Activated CD4-positive, alpha-beta memory T cell treated with anti-CD3 and anti-CD28 coated beads, Interleukin-2, amount 10 ng/mL, durations not matched to agents 7 days and 5 days (primary cell): ENCODE results near the gene EIF3L. TPM values are rescaled to one million over a fixed set of nuclear protein-coding genes. Genes with fewer than 3 reads are reported as not detected.

ENCODE experiments used
- CTCF ChIA-PET: fragments of 350-600 bp; sonication (Branson Sonifier 250); formaldehyde crosslinking; loops from one replicate; lab custom pipeline; 2021; ENCODE audit warnings: antibody characterized with exemption, inconsistent platforms; lab: Charles Lee
- POLR2A ChIA-PET: fragments of 350-600 bp; sonication (Branson Sonifier 250); formaldehyde crosslinking; loops from one replicate; lab custom pipeline; 2021; ENCODE audit warnings: antibody characterized with exemption; lab: Charles Lee
- DNase-seq: peaks from one replicate; pipeline ENCODE4 v3.0.0-alpha.2; 2020
- H3K27ac Mint-ChIP-seq: one replicate; pipeline ENCODE4 v1.8.0; 2021; ENCODE audit warnings: mild to moderate bottlenecking, mixed read lengths
- H3K27me3 Mint-ChIP-seq: one replicate; pipeline ENCODE4 v1.8.0; 2021; ENCODE audit warnings: mixed read lengths
- H3K36me3 Mint-ChIP-seq: one replicate; pipeline ENCODE4 v1.8.0; 2021; ENCODE audit warnings: low read depth, mixed read lengths
- H3K4me1 Mint-ChIP-seq: one replicate; pipeline ENCODE4 v1.8.0; 2021; ENCODE audit warnings: mixed read lengths
- H3K4me3 Mint-ChIP-seq: one replicate; pipeline ENCODE4 v1.8.0; 2021; ENCODE audit warnings: mild to moderate bottlenecking, mixed read lengths
- H3K9me3 Mint-ChIP-seq: one replicate; pipeline ENCODE4 v1.8.0; 2021; ENCODE audit warnings: mixed read lengths
- total RNA-seq, 2 experiments: library from RNA; stranded (reverse); gene quantifications; one replicate each; pipeline ENCODE4 v1.2.3, GENCODE V29; 2021

Gene EIF3L
- total RNA-seq, 2 experiments from 2014 or later, result 331 to 348 TPM

DNA sequence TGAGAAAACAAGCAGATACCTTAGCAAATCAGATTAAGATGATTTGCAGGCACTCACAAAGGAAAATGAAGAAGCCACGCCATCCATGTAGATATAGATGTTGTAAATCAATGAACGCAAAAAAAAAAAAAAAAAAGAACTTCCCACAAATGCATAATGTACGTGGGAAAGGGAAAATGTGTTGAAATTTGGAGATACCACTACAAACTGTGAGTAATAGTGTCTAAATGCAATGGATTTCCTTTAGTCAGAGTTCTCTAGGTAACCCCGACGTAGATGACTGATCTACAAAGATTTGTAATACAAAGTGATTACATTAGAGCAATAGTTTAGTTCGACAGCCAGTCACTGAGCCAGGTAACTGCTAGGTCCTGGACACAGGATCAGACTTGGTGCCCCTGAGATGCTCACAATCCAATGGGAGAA lies 4.3 kb upstream of the EIF3L start:
- H3K27me3 Mint-ChIP-seq, result no peaks in the 10 kb centered on the region
- peaks cover 37% of the 10 kb centered on the region for H3K36me3 Mint-ChIP-seq
- H3K4me3 Mint-ChIP-seq, result peak overlapping the region; percentile 84
- H3K4me1 Mint-ChIP-seq, result peaks cover 42% of the 10 kb centered on the region
- H3K9me3 Mint-ChIP-seq, result no peaks in the 10 kb centered on the region
- DNase-seq, result no peak
- POLR2A ChIA-PET, result interaction anchor here (0.8 to 2.1 kb wide), 11 partner anchors 8 to 603 kb away, joined by 3 to 9 read pairs (median 4); partner anchors contain the start of genes GCAT, GGA1 and MICALL1
- CTCF ChIA-PET, result interaction anchor here (0.6 to 3.5 kb wide), 6 partner anchors 9 to 219 kb away, joined by 3 to 32 read pairs (median 6); no protein-coding TSS in a partner anchor
- peak overlapping the region; percentile 85 for H3K27ac Mint-ChIP-seq

DNA sequence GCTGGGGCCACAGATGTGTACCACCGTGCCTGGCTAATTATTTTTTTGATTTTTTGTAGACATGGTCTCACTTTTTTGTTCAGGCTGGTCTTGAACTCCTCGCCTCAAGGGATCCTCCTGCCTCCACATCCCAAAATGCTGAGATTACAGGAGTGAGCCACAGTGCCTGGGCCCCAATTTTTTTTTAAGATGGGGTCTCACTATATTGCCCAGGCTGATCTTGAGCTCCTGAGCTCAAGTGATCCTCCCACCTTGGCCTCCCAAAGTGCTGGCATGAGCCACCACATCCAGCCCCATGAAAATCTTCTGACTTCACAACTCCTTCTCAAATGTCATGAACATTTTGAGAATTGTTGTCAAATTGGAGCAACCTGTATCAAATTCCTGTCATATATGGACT lies 2.8 kb upstream of the EIF3L start:
- DNase-seq, result no peak
- ChIA-PET POLR2A (no interaction called here), CTCF (interaction anchor here (2.1 kb wide), 1 partner anchor 17 kb away, joined by 8 read pairs; no protein-coding TSS in a partner anchor)
- no peaks in the 10 kb centered on the region for H3K9me3 Mint-ChIP-seq
- no peak overlapping the region for H3K27ac Mint-ChIP-seq
- peaks cover 56% of the 10 kb centered on the region for H3K4me1 Mint-ChIP-seq
- peaks cover 46% of the 10 kb centered on the region for H3K36me3 Mint-ChIP-seq
- no peaks in the 10 kb centered on the region for H3K27me3 Mint-ChIP-seq
- no peak overlapping the region for H3K4me3 Mint-ChIP-seq

DNA sequence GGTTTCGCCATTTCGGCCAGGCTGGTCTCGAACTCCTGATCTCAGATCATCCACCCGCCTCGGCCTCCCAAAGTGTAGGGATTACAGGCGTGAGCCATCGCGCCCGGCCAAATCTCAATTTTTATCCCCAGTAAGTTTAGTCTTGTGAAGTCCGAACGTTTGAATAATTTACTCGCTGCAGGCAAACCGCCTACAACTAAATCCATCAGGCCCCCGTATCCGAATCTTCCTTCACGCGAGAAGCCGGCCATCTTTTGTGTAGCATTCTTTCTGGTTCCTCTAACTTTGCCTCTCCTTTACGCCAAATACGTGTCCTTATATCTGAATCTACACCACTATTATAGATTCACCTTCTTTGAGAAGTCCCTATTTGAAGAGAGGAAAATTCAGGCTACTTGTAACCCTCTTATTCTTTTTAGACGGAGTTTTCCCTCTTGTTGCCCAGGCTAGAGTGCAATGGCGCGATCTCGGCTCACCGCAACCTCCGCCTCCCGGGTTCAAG lies 581 bp upstream of the EIF3L start:
- ChIA-PET POLR2A (interaction anchor here (1.0 to 2.5 kb wide), 7 partner anchors 8 to 333 kb away, joined by 3 to 11 read pairs (median 4); partner anchors contain the start of gene PLA2G6), CTCF (interaction anchor here (1.4 to 1.7 kb wide), 2 partner anchors 15 to 31 kb away, joined by 3 to 6 read pairs; no protein-coding TSS in a partner anchor)
- Mint-ChIP-seq H3K9me3 (no peaks in the 10 kb centered on the region), H3K4me1 (peaks cover 54% of the 10 kb centered on the region), H3K27me3 (no peaks in the 10 kb centered on the region), H3K27ac (peak overlapping the region; percentile 95), H3K36me3 (peaks cover 52% of the 10 kb centered on the region), H3K4me3 (peak overlapping the region; percentile 84)
- DNase-seq, result peak; percentile 44

DNA sequence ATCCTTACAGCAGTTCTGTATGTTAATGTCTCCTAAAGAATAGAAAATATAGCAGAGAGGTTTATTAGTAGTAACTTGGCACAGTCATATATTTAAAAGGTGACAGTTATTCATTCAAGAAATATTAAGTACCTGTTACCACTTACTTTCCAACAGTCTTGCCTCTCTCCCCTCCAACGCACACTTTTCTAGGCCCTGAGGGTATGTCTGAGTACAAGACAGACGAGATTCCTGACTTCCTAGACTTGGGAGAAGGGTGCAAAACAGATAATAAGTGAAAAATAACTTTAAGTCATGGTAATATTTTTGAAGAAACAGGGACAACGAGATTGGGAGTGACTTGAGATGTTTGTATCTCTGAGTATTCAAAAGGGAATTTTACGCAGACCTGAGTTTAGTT lies 1.6 kb downstream of the EIF3L start:
- no peak for DNase-seq
- POLR2A ChIA-PET, result interaction anchor here (1.7 kb wide), 1 partner anchor 24 kb away, joined by 4 read pairs; no protein-coding TSS in a partner anchor
- peaks cover 59% of the 10 kb centered on the region for H3K4me1 Mint-ChIP-seq
- H3K4me3 Mint-ChIP-seq, result peak overlapping the region; percentile 84
- H3K27ac Mint-ChIP-seq, result no peak overlapping the region
- H3K36me3 Mint-ChIP-seq, result peaks cover 66% of the 10 kb centered on the region
- CTCF ChIA-PET, result interaction anchor here (1.5 to 1.7 kb wide), 2 partner anchors 13 to 33 kb away, joined by 6 to 14 read pairs; no protein-coding TSS in a partner anchor
- no peaks in the 10 kb centered on the region for H3K27me3 Mint-ChIP-seq
- no peaks in the 10 kb centered on the region for H3K9me3 Mint-ChIP-seq

DNA sequence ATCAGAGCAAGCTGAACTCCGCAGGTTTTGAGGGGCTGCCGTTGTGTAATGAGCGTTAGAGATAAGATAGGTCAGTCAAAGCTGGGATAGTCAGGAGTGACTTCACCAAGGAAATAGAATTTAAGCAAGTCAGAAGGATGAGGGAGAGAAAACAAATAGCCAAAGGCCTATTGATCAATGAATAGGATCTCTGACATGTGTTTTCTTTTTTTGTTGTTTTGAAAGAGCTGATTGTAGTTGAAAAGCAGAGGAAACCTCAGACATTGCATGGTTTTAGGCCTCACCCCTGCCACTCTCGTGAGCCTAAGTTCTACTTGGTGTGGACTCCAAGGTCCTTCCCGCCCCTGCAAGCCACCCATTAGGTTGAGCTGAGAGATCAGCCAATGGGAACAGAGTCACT lies 3.2 kb downstream of the EIF3L start:
- CTCF ChIA-PET, result interaction anchor here (1.1 to 2.0 kb wide), 2 partner anchors 10 to 11 kb away, joined by 3 to 15 read pairs; no protein-coding TSS in a partner anchor
- H3K4me1 Mint-ChIP-seq, result peaks cover 59% of the 10 kb centered on the region

DNA sequence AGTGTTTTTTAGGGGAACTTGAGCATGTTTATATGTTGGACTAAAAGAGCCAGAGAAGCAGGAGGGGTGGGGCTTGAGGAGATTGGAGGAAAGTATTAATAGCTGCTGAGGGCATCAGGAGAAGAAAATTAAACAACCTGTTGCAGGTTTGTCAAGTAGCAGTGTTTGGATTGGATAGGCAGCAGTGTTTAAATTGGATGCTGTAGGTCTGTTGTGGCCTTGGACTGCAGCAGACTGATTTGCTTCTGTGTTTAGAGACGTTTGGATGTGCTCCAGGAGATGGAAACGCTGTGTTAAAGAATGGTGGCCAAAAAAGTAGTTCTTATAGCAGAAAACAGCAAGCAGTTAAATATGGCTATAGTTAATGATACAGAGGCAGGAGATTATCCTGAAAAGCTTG lies 5.7 kb downstream of the EIF3L start:
- DNase-seq, result no peak
- Mint-ChIP-seq H3K27me3 (no peaks in the 10 kb centered on the region), H3K4me3 (no peak overlapping the region), H3K9me3 (no peaks in the 10 kb centered on the region), H3K27ac (no peak overlapping the region), H3K36me3 (peaks cover 65% of the 10 kb centered on the region), H3K4me1 (peaks cover 42% of the 10 kb centered on the region)
- POLR2A ChIA-PET, result interaction anchor here (1.4 to 1.6 kb wide), 2 partner anchors 10 to 47 kb away, joined by 3 to 4 read pairs; partner anchors contain the start of genes ANKRD54 and GCAT
- CTCF ChIA-PET, result interaction anchor here (1.0 to 13.0 kb wide), 4 partner anchors 9 to 79 kb away, joined by 3 to 141 read pairs (median 7); no protein-coding TSS in a partner anchor

More for the DNA sequence above, 3.2 kb downstream of the EIF3L start:
- Mint-ChIP-seq H3K36me3 (peaks cover 70% of the 10 kb centered on the region), H3K27me3 (no peaks in the 10 kb centered on the region), H3K9me3 (no peaks in the 10 kb centered on the region), H3K4me3 (no peak overlapping the region), H3K27ac (no peak overlapping the region)
- no peak for DNase-seq
- POLR2A ChIA-PET, result interaction anchor here (1.6 kb wide), 1 partner anchor 8 kb away, joined by 5 read pairs; the partner anchor contains the start of gene ANKRD54

DNA sequence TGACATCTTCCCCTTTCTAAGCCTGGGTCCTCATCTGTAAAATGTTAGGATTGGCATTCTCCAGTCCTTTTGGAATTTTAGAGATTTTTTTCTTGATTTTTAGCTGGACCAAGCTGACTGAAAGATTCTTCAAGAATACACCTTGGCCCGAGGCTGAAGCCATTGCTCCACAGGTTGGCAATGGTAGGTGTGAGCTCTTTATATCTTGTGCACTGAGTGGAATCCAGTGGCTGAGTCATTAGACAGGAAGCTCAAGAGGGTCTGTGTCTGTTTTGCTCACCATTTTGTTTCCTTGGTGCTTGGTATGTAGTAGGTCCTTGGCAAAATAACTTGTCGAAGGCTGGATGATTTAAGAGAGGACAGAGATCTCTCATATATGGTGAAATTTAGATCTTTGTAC lies 6.2 kb downstream of the EIF3L start:
- Mint-ChIP-seq H3K4me3 (no peak overlapping the region), H3K27ac (no peak overlapping the region), H3K4me1 (peaks cover 38% of the 10 kb centered on the region), H3K36me3 (peaks cover 66% of the 10 kb centered on the region), H3K27me3 (no peaks in the 10 kb centered on the region), H3K9me3 (no peaks in the 10 kb centered on the region)
- DNase-seq, result no peak
- ChIA-PET CTCF (interaction anchor here (1.0 to 13.0 kb wide), 4 partner anchors 8 to 79 kb away, joined by 3 to 141 read pairs (median 7); no protein-coding TSS in a partner anchor), POLR2A (interaction anchor here (1.4 to 1.6 kb wide), 2 partner anchors 11 to 48 kb away, joined by 3 to 4 read pairs; partner anchors contain the start of genes ANKRD54 and GCAT)

DNA sequence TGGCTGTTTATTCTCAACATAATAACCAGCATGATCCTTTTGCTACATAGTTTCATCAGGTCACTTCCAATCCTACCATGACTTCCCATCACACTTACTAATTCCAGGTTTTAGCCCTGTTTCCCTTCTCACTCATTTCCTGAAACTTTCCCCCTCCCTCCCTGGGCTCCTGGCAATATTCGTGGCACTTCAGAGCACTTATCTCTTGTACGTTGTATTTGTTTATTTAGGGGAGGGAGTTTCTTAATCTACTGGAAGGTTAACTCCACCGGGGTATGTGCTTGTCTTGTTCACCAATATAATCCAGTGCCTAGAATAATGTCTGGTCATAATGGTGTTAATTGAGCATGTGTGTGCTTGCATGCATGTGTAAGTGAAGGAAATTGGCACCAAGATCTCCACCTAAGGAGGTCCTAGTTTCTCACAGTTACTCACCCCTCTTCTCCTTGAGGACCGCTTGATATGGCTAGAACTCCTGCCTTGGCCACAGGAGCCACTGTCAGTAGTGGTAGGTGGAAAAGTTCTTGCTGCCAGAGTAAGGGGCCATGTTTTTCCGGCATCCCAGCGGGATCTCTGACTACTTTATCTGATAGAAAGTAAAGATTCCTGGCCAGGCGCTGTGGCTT lies 11.7 kb downstream of the EIF3L start:
- H3K4me1 Mint-ChIP-seq, result peaks cover 4% of the 10 kb centered on the region
- no peak for DNase-seq
- no peak overlapping the region for H3K27ac Mint-ChIP-seq
- H3K9me3 Mint-ChIP-seq, result no peaks in the 10 kb centered on the region
- H3K27me3 Mint-ChIP-seq, result no peaks in the 10 kb centered on the region
- H3K36me3 Mint-ChIP-seq, result peaks cover 57% of the 10 kb centered on the region
- CTCF ChIA-PET, result interaction anchor here (0.7 to 13.0 kb wide), 4 partner anchors 8 to 226 kb away, joined by 3 to 141 read pairs (median 10); no protein-coding TSS in a partner anchor
- POLR2A ChIA-PET, result interaction anchor here (0.9 to 1.6 kb wide), 2 partner anchors 17 to 38 kb away, joined by 3 to 4 read pairs; partner anchors contain the start of genes ANKRD54 and GALR3
- no peak overlapping the region for H3K4me3 Mint-ChIP-seq

DNA sequence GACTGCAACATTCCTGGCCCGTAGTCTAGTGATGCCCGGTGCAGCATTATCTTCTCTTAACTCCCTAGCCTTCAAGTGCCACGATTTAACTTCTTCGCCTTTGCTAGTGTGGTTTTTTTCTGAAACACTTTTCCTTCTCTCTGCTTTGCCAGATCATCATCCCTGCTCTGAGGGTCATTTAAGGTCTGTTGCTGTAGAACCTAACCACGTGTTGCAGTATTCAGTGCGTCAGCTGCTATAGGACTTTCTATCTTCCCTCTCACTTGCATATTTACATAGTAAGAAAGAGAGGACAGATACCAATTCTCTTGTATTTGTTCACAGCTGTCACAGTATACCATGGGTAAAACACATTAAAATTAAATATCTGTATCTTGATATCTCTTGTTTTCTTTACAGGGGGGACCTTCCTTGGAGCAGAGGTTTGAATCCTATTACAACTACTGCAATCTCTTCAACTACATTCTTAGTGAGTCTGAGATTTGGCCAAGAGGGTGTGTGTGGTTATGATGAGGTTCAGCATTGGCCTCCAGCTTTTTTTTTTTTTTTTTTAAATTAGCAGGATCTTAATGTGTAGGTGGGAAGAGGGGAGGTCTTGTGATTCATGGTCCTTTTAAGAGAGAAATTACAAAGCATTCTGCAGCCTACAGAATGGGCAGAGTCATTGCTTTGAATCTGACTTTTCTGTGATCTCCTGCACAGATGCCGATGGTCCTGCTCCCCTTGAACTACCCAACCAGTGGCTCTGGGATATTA lies 13.5 kb downstream of the EIF3L start:
- H3K4me3 Mint-ChIP-seq, result no peak overlapping the region
- H3K27ac Mint-ChIP-seq, result no peak overlapping the region
- CTCF ChIA-PET, result interaction anchor here (0.6 to 13.0 kb wide), 38 partner anchors 7 to 312 kb away, joined by 3 to 141 read pairs (median 4); partner anchors contain the start of genes ANKRD54, C22orf23, GALR3 and GCAT
- peaks cover 53% of the 10 kb centered on the region for H3K36me3 Mint-ChIP-seq
- H3K27me3 Mint-ChIP-seq, result no peaks in the 10 kb centered on the region
- POLR2A ChIA-PET, result interaction anchor here (0.6 to 3.1 kb wide), 4 partner anchors 13 to 1438 kb away, joined by 3 to 11 read pairs (median 3); partner anchors contain the start of genes ANKRD54 and EIF3L
- DNase-seq, result no peak
- H3K9me3 Mint-ChIP-seq, result no peaks in the 10 kb centered on the region
- peaks cover 2% of the 10 kb centered on the region for H3K4me1 Mint-ChIP-seq

DNA sequence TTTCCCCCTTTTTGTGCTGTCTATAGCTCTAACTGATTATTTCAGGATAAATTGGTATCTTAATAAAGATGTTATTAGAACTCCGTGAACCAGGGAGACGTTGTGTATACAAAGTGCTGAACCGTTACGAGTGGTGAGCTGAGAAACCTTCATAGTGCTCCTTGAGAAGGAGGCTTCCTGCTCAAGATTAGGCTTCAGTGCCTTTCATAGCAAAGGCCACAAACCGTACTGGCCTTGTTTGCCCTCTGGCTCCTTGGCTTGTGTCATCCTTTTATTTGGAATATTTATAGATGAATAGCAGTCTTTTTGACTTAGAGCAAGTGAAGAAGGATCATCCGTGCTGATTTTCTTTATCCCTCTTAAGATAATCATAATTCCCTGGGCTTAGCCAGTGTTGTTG lies 16.3 kb downstream of the EIF3L start:
- ChIA-PET CTCF (interaction anchor here (0.5 to 13.0 kb wide), 5 partner anchors 10 to 98 kb away, joined by 3 to 141 read pairs (median 4); no protein-coding TSS in a partner anchor), POLR2A (interaction anchor here (1.0 to 1.1 kb wide), 2 partner anchors 21 to 31 kb away, joined by 3 read pairs; partner anchors contain the start of gene ANKRD54)
- H3K27me3 Mint-ChIP-seq, result no peaks in the 10 kb centered on the region
- H3K4me3 Mint-ChIP-seq, result no peak overlapping the region
- no peaks in the 10 kb centered on the region for H3K9me3 Mint-ChIP-seq
- H3K4me1 Mint-ChIP-seq, result no peaks in the 10 kb centered on the region
- H3K36me3 Mint-ChIP-seq, result peaks cover 51% of the 10 kb centered on the region
- H3K27ac Mint-ChIP-seq, result no peak overlapping the region
- DNase-seq, result no peak

DNA sequence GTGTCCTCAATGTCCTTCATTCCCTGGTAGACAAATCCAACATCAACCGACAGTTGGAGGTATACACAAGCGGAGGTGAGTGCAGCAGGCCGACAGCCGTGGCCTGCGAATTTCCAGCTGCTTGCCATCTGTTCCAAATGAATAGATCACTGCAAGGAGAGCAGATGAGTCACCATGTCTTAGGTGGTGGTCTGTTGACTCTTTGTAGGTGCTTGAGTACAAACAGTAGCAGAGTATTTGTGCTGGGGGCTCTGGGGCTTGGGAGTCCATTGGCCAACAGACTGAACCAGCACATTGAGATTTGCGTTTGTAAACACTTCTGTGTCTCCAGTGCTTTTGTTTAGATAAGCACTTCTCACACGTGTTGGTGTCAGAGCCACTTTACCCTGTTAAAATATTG lies 21.1 kb downstream of the EIF3L start:
- Mint-ChIP-seq H3K4me3 (no peak overlapping the region), H3K4me1 (no peaks in the 10 kb centered on the region), H3K27me3 (no peaks in the 10 kb centered on the region), H3K36me3 (peaks cover 50% of the 10 kb centered on the region), H3K9me3 (no peaks in the 10 kb centered on the region), H3K27ac (no peak overlapping the region)
- ChIA-PET POLR2A (interaction anchor here (1.4 kb wide), 1 partner anchor 7 kb away, joined by 3 read pairs; no protein-coding TSS in a partner anchor), CTCF (no interaction called here)
- no peak for DNase-seq
